GM21825 (cell line): Measurements from ENCODE around the gene COLEC12.

Experiments used
- ATAC-seq: cut with Tn5 transposase; IDR thresholded peaks from one replicate; pipeline ENCODE4 v1.9.1; 2021; ENCODE audit warnings: mild to moderate bottlenecking, moderate library complexity; ENCODE audit not compliant: unreplicated experiment

The COLEC12 gene

DNA sequence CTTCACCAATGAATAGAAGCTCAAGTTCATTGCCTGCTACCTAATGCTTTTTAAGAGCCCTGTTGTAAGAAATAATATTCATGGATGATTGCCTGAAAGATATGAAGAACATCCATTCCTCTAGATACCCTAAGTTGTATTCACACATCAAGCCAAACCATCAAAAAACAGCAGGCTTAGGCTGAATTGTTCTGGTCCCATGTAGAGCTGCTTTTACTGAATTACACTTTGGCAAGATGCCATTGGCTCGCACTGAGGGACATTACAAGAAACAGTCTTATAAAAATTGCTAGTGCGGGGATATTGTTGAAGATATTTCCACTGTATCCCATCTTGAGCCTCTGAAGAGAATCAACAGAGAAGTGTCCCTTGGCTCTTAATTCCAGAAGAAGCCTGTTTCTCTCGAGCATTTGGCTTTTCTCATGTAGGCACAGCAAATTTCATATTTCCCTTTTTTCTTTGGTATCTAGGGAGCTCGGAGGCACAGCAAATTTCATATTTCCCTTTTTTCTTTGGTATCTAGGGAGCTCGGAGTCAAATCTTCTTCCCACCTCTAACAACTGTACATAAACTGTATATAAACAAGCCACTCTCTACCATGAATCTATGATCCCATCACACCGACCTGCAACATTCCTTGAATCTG is 107.5 kb downstream of the COLEC12 start:
- ATAC-seq = no peak

DNA sequence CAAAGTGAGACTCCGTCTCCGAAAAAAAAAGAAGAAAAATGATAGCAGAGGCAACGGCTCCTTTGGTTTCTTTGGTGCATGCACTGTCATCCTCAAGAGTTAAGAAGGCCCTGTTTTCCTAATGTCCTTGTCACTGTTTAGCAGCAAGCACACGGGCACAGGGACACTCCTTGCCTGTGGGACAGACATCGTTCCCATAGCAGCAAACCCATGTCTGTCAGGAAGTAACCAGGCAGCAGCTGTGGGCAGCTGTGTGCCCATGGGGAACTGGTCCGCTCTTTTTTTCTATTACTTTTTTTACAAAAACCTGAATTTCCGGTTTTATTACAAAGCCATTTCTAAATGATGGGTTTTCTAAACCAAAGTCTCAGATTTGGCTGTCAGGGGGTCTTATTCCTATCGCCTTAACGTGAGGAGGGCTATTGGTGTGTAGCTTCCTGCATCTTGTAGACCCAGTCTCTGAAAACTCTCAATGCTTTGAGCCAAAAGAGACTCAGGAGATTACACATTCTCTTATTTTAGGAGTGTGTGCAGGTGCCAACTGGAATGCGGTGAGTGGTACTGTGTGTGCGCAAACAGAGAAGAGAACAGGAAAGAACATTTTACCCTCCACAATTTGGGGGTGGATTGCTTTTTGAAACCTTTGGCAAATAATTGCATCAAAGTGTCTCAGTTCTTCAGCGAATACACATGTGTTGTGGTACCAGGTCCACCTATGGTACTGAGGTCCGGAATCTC is 109.6 kb downstream of the COLEC12 start:
- no peak for ATAC-seq

- ATAC-seq = no peak
Observed at GRCh38 chr18:389658-390357, 110.7 kb downstream of the COLEC12 start.

GRCh38 chr18:388200-388599 is 112.3 kb downstream of the COLEC12 start:
- no peak for ATAC-seq

GRCh38 chr18:386994-387393 is 113.5 kb downstream of the COLEC12 start:
- ATAC-seq = no peak

GRCh38 chr18:384897-385296 is 115.6 kb downstream of the COLEC12 start:
- ATAC-seq = no peak

- no peak for ATAC-seq
Observed at GRCh38 chr18:383135-383534, 117.4 kb downstream of the COLEC12 start.

GRCh38 chr18:382423-382984 is 118.0 kb downstream of the COLEC12 start:
- ATAC-seq = no peak

GRCh38 chr18:379681-380330 is 120.7 kb downstream of the COLEC12 start:
- ATAC-seq = no peak

- ATAC-seq = no peak
Observed at GRCh38 chr18:378079-378478, 122.4 kb downstream of the COLEC12 start.

GRCh38 chr18:377088-377487 is 123.4 kb downstream of the COLEC12 start:
- no peak for ATAC-seq

- no peak for ATAC-seq
Observed at GRCh38 chr18:376311-376710, 124.2 kb downstream of the COLEC12 start.

DNA sequence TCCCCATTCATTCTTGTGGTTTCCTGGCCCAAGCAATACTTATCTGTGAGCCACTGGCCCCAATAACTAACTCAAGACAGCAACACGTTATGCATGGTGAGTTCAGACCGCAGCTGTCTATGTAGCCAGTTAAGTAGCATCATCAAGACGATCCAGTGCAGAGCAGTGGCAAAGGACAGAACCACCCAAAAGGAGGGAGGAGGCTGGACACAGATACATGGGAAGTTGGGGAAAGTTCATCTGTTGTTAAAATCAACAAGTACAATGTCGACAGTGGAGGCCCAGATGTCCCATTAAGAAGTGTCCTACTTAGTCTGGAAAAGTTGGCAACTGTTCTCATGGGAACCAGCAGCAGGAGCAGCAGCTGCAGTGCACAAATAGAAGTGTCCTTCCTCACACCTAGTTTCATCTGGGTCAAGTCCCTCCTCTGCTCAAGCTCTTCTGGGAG is 125.8 kb downstream of the COLEC12 start:
- ATAC-seq = peak; percentile 81

DNA sequence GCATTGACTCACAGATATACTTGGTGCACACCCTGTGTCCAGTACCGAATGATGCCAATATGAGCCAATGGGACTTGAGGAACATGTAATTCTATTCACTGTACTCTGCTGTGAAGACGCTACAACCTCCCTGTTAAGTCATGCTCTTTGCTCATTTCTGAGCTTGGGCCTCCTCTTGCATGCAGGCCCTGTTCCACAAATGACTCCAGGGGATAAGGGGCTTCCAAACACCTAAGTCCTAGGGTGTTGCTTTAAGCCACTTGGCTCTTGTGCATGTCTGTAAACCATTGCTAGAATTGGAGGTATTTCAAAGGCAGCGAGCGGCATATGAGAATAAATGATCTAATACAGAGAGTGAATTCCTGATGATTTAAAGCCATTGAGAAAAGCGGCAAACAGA is 126.7 kb downstream of the COLEC12 start:
- ATAC-seq = no peak

- no peak for ATAC-seq
Observed at GRCh38 chr18:371609-371982, 128.9 kb downstream of the COLEC12 start.

GRCh38 chr18:370751-371608 is 129.5 kb downstream of the COLEC12 start:
- no peak for ATAC-seq

DNA sequence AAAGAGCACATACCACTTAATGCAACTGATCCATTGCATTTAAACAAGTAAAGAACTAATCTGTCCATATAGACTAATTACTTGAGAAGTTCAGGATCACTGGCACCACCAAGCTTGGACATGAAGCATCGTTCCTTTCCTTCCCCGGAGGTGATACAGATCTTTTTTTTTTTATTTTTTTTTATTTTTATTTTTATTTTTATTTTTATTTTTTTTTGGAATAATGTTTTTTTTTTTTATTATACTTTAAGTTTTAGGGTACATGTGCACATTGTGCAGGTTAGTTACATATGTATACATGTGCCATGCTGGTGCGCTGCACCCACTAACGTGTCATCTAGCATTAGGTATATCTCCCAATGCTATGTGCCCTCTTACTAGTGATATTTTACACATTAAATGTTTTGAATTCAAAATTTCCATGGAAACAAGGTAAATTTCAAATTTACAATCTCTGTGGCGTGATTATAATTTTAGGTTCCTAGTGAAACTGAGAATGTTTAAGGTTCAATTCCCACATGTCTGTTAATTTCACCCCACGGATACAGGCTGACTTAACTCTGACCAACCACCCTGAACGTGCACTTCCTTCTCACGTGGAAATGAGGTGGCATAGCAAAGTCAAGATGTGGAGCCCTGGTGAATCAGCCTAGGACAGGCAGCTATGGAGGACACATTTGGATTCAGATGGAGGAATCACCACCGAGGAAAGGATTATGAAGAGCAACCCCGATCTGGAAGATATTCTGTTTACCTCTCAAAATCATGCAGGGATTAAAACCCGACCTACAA is 131.1 kb downstream of the COLEC12 start:
- ATAC-seq = no peak

- ATAC-seq = no peak
Observed at GRCh38 chr18:366466-367061, 133.9 kb downstream of the COLEC12 start.

DNA sequence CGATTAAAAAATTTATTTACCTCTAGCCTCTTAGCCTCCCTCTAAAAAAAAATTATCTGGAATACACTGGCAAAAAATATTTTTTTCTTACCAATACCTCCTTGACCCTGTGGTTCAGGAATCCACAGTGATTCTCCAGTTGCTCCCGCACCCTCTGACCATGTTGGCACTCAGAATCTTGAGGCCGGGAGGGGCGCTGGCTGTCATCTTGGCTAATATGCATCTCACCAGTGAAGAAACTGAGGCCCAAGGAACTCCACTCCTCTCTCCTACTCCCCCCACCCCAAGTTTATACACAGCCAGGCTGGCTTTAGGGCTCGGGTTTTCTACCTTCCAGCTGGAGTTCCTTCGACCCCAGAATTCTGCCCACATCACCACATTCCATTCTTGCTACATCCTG is 134.8 kb downstream of the COLEC12 start:
- no peak for ATAC-seq
